ENCODE data around the gene TMEM212.

The TMEM212 gene

DNA sequence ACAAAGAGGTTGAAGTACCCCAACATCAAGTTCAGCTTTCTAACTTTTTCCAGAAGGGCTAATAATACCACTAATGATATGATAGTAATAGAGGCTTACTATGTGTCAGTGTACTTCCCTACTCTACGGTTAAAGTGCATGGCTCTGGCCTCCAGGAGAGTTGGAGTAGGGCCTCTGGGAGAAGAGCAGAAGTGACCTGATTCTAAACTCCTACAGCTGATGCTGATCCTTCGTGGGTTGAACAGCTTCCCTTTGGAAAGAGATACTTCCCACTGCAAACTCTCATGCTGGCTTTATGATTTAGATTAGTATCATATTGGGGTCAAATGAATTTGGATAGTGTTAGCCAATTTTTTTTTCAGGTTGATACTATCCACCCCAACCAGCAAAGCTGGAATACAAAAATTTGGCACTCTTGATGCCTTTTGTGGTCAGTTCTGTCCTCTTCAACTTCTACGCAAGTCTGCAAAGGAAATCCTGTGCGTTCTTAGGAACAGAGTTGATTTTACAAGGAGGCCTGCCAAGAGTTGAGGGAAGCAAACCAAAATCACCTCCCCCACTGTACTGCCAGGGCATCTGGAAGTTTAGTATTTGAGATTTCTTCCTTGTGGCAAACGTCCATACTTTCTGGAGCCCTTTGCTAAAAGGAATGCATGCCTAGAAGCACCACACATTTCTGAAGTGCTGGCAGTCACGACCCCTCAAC is 17.8 kb downstream of the TMEM212 start:
- no peak for DNase-seq

DNA sequence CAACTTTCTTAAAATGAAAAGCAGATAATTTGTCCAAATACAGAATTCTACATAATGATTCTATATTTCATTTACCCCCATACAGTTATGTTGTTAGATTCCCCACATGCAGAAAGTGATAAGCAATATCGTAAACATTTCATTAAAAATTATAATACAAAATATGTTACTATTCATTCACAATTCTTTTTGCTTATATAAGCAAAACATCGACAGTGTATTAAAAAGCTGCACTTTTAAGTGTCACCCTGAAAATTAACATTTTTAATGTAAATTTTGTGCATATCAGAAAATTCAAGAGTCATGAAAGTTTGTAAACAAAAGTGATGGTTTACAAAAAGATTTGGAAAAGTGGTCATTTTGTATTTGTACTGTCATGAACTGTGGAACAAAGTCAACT is 19.2 kb downstream of the TMEM212 start:
- DNase-seq: no peak

DNA sequence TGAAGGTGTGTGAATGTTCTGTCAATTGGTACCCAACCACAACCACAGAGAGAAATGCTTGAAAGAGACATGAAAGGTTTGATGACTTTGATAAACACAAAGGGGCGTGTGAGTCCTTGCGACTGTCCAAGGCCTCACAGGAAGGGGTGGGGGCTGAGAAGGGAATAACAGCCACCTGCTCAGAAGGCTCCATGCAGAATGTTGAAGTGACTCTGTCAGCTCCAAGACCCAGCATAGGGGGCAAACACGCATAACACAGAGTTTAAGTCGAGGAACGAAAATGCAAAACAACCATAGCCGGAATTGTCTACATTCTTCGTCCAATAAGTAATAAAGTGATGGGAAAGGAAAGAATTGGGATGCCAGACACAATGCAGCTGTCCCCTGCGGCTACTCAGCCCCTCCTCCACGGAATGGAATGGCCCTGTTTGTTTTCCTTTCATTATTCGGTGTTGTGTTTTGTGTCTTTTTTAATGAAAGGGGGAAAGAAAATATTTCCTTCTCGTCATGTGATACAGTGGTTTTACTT is 19.9 kb downstream of the TMEM212 start:
- no peak for DNase-seq

DNA sequence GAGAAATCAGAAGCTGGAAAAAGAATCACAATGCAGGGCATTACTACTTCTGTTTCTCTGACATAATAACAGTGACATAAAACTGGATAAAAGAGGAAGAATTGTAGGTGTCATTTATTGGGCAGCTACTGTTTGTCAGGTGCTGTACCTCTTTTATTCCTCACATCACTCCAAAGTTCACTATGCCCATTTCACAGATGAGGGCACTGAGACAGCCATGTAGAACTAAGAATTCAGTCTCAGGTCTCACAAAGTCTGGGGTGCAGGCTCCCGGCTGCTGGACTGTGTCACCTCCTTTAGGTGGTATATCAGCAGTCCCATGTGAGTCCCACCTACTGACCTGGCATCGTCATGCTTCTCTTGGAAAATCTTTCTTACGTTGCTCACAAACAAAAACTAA is 20.8 kb downstream of the TMEM212 start:
- DNase-seq: no peak

DNA sequence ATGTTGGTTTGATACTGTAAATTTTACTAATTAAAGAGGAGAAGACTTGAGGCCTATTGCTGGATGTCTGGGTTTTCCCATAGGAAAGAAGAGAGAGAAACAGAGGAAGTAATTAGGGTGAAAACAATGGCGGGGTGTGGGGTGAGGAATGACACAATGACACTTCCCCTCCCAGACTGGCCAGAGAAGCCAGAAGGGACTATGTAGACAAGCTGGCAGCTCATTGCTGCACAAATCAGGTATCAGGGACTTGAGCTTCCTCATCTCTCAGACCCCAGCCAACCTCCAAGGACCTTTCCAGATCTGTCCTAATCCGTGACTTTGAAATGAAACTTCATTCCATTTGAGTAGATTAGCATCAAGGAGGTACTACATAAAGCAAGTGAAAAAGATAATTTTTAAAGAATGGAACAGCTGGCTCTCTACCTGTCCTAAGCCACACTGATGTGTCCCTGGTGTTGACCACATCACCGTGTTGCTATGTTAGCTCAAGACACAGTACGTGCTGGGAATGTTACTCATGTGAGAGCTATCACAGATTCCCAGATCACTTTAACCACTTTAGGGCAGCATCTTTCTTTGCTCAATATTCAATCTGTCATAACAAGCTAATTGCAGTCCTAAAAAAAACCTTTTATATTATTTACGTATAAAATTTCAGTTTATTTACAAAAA is 22.2 kb downstream of the TMEM212 start:
- DNase-seq: no peak

DNA sequence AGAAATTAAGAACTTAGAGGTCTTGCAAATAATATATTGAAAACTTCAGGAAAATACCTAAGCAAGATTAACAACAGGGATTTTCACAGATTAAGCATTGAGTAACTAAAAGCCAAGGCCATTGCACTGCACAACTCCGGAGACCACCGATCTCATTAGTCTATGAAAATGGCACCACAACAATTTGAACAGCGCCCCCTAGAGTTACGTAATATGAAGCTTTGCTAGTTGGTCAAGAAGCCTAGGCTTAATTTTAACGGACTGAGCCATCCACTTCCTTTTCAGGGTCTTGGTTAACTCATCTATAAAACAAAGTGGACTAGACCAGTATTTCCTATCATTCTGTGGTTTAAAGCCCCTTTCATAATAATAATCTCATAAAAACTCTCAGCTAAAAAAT is 24.8 kb downstream of the TMEM212 start:
- DNase-seq: no peak

DNA sequence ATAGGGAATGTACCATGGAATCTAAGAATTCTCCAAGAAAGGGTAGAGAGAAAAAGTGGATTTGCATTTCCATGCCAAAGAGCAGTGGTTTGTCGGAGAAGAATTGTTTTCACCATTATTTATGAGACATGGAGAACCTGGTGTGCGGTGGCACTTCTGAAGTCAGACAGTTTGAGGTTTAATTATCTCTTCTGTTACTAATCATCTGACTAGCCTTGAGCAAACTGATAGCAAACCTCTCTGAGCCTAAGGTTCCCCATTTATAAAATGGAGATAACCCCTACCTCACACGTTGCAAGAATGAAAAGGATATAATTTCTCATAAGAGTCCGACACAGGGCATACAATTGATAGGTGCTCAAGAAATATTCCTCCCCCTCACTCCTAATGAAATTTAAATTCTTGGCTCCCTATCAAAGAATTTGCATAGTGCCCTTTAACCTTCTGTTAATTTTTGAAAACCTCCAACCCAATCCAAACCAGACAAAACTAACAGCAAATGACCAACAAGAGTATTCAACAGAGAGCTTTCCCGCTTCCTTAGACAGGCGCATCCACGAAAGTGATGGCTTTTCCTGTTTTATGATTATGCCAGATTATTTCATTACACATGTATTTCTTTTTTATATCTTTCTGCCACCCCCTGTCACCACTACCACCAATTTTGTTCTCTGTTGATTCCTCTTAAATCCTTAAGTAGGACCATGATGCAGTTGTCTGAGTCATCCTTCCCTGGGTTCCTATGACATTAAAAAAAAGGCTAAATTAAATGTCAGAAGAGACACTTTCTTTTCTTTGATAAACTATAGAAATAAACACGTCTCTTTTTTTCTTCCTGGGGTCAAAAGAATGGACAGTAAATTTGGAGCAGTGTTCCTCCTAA is 28.5 kb downstream of the TMEM212 start:
- DNase-seq: no peak

- DNase-seq: no peak
These were observed 30.4 kb downstream of the TMEM212 start for GRCh38 chr3:171873580-171873979.

DNA sequence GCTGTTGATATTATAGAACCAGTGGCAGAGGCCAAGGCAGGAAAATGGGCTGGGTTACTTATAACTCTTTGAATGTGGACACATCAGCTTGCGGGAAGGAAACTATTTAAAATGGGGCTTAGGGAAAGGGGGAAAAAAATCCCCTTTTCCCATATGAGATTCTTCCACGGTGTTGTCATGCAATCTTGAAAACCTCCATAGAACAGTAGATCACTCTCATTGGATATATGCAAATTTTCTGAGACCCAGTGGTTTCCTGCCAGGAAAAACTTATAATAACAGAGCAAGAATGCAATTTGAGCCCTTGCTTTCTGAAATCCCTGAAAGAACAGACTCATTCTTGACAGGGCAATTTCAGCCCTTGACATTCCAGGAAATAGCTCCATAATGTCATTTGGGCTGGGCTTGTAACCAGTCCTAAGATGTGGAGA is 31.1 kb downstream of the TMEM212 start:
- DNase-seq: no peak

DNA sequence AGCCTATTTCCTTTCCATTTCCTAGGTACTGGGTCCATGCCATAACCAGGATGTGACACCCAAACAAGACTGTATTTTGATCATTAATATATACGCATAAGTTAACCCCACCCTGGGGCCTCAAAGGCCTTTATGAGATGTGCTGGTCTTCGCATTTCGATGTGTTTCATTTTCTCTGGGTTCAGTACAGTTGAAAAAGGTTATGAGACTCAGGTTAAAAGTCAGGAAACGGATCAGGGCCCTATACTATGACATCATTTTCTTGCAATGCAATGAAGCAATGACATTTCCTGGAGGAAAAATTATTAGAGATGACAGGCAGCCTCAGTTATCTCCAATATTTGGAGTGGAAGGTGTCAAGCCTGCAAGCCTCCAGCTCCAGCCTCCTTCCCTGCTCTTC is 31.7 kb downstream of the TMEM212 start:
- DNase-seq: no peak

GRCh38 chr3:171875923-171876412 is 32.8 kb downstream of the TMEM212 start:
- DNase-seq: no peak

GRCh38 chr3:171876680-171877147 is 33.6 kb downstream of the TMEM212 start:
- no peak for DNase-seq

GRCh38 chr3:171878461-171879225 is 35.5 kb downstream of the TMEM212 start:
- no peak for DNase-seq

DNA sequence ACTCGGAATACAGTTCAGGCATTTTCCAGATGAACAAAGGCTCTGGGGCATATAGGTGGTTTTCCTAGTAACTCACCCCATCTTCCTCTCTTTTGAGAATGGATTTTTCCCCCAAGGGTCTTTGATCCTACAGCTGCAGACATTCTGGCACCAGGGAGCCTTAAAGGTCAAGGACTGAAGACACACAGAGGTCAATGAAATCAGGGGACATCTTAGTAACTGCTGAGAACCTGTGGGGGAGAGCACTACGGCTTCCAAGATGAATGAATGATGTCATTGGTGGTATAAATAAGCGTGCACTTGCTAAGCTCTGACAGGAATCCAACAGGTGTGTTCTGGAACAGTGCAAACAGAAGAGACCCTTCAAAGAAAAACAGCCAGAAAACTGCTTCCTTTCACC is 36.3 kb downstream of the TMEM212 start:
- no peak for DNase-seq

GRCh38 chr3:171880101-171880870 is 37.1 kb downstream of the TMEM212 start:
- DNase-seq: no peak

DNA sequence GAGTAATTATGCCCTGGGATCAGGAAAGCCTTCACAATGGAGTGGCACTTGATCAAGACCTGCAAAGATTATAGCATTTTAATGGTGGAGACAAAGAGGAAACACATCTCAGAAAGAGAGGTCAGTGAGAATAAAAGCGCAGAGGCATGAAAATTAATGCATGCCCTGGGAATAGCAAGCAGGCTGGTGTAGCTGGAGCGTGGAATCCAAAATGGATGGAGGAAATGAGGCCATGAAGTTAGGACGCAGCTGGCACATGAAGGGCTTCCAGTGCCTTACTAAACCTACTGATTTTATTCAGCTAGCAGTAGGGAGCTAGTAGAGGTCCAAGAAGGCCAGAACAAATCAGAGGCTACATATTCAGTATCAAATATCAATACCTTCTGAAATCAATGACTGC is 38.1 kb downstream of the TMEM212 start:
- no peak for DNase-seq

DNA sequence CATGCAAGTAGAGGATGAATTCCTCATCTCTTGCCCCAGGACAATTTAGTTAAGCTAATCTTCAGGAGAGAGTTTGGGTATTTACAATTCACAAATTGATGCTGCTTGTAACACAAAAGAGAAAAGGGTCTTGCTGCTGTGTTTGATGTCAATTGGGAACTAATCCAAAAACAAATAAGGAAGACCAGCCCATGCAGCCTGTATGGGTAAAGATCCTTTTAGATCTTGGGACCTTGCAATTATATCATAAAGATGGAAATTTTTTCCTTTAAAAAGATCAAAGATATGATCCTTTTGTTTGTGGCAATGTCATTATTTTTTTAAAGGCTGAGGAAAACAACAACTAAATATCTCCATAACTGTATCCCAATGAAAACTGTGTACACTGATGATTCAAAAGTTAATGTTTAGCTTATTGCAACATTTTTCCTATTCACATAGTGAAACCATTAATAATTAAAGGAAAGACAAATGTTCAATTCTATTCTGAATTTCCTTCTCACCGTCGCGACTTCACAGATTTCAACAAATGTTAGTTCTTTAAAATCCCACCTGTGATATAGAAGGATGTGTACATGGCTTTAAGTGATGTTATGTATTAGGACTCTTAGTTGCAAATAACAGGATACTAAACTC is 40.2 kb downstream of the TMEM212 start:
- no peak for DNase-seq

GRCh38 chr3:171883893-171884279 is 40.7 kb downstream of the TMEM212 start:
- no peak for DNase-seq

GRCh38 chr3:171888466-171888865 is 45.3 kb downstream of the TMEM212 start:
- no peak for DNase-seq

GRCh38 chr3:171890398-171890797 is 47.2 kb downstream of the TMEM212 start:
- no peak for DNase-seq

DNA sequence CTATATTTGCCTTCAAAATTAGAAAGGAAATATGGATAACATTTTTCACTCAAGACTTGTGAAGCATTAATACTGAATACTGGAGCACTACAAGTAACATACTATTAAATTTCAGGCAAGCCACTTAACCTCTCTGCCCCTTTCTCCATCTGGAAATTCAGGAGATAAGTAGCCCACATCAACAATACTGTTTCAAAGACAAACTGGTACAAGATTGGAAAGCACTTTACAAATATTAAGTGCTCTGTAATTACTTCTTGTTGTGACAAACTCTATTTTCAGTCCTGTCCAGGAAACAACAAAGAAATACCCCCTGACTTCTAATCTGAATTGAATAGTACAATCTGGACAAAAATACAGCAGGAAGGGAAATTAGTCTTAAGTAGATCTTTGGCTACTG is 49.3 kb downstream of the TMEM212 start:
- DNase-seq: no peak

Measured in CD4-positive, alpha-beta T cell treated with Interleukin-10 for 1 hour (primary cell).